Measurements from ENCODE around the gene UIMC1.
"Not testable (repeated sequence)": the region's sequence is repeated elsewhere in the genome, so short reads cannot be mapped to it uniquely, and the experiment has no call there.

UIMC1 gene

GRCh38 chr5:176986280-176986679 lies 20.3 kb downstream of the UIMC1 start:
- H3K4me3 ChIP-seq (ENCODE audit: low read length), result no peak overlapping the region
- peaks cover 22% of the 10 kb centered on the region for H3K36me3 ChIP-seq (ENCODE audit: insufficient read depth, low read depth, low read length)
- no peaks in the 10 kb centered on the region for H3K27me3 ChIP-seq (ENCODE audit: insufficient read depth, low read length)
- peaks cover 9% of the 10 kb centered on the region for H3K9me3 ChIP-seq (ENCODE audit: insufficient read depth, low read depth, low read length)
- H3K9ac ChIP-seq (ENCODE audit: low read depth, low read length), result no peak overlapping the region
- H3K27ac ChIP-seq (ENCODE audit: low read length), result no peak overlapping the region
- H3K4me1 ChIP-seq (ENCODE audit: insufficient read depth, low read length), result no peaks in the 10 kb centered on the region

DNA sequence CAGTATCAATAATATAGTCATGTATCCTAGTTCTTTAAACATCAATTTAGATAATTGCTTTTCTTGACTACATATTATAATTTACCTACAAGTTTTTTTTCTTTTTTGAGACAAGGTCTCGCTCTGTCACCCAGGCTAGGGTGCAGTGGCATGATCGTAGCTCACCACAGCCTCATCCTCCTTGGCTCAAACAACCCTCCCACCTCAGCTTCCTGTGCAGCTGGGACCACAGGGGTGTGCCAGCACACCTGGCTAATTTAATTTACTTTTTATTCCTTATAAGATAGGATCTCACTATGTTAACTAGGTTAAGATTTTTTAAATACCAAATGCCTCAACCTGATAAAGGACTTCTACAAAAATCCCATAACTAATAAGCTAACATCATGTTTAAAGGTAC lies 21.1 kb downstream of the UIMC1 start:
- Histone ChIP-seq H3K36me3 (ENCODE audit: insufficient read depth, low read depth, low read length) (peaks cover 29% of the 10 kb centered on the region), H3K27me3 (ENCODE audit: insufficient read depth, low read length) (no peaks in the 10 kb centered on the region), H3K27ac (ENCODE audit: low read length) (no peak overlapping the region), H3K4me1 (ENCODE audit: insufficient read depth, low read length) (no peaks in the 10 kb centered on the region), H3K9ac (ENCODE audit: low read depth, low read length) (no peak overlapping the region), H3K9me3 (ENCODE audit: insufficient read depth, low read depth, low read length) (peaks cover 9% of the 10 kb centered on the region), H3K4me3 (ENCODE audit: low read length) (no peak overlapping the region)

GRCh38 chr5:176984176-176984575 lies 22.4 kb downstream of the UIMC1 start:
- not testable (repeated sequence) for H3K4me1 ChIP-seq (ENCODE audit: insufficient read depth, low read length); H3K9me3 ChIP-seq (ENCODE audit: insufficient read depth, low read depth, low read length); H3K9ac ChIP-seq (ENCODE audit: low read depth, low read length); H3K4me3 ChIP-seq (ENCODE audit: low read length); H3K27me3 ChIP-seq (ENCODE audit: insufficient read depth, low read length); H3K27ac ChIP-seq (ENCODE audit: low read length)
- H3K36me3 ChIP-seq (ENCODE audit: insufficient read depth, low read depth, low read length), result peaks cover 42% of the 10 kb centered on the region

- H3K9ac ChIP-seq (ENCODE audit: low read depth, low read length); H3K9me3 ChIP-seq (ENCODE audit: insufficient read depth, low read depth, low read length); H3K27me3 ChIP-seq (ENCODE audit: insufficient read depth, low read length); H3K4me3 ChIP-seq (ENCODE audit: low read length); H3K4me1 ChIP-seq (ENCODE audit: insufficient read depth, low read length); H3K27ac ChIP-seq (ENCODE audit: low read length): not testable (repeated sequence)
- peaks cover 48% of the 10 kb centered on the region for H3K36me3 ChIP-seq (ENCODE audit: insufficient read depth, low read depth, low read length)
These were observed 23.0 kb downstream of the UIMC1 start for GRCh38 chr5:176983593-176983992.

DNA sequence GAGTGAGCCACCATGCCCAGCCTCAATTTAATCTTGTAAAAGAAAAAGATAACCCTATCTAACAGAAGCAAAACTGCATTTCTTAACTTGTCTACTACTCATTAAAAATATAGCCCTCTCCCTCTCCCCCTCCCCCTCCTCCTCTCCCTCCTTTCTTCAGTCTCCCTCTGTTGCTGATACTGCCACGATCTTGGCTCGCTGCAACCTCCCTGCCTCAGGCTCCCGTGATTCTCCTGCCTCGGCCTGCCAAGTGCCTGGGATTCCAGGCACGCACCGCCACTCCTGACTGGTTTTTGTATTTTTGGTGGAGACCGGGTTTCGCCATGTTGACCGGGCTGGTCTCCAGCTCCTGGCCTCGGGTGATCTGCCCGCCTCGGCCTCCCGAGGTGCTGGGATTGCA lies 23.5 kb downstream of the UIMC1 start:
- H3K9me3 ChIP-seq (ENCODE audit: insufficient read depth, low read depth, low read length); H3K4me3 ChIP-seq (ENCODE audit: low read length); H3K27me3 ChIP-seq (ENCODE audit: insufficient read depth, low read length); H3K27ac ChIP-seq (ENCODE audit: low read length); H3K9ac ChIP-seq (ENCODE audit: low read depth, low read length); H3K4me1 ChIP-seq (ENCODE audit: insufficient read depth, low read length): not testable (repeated sequence)
- H3K36me3 ChIP-seq (ENCODE audit: insufficient read depth, low read depth, low read length), result peaks cover 50% of the 10 kb centered on the region

- Histone ChIP-seq H3K9me3 (ENCODE audit: insufficient read depth, low read depth, low read length) (peaks cover 9% of the 10 kb centered on the region; the same call in 1 of the 2 replicates), H3K9ac (ENCODE audit: low read depth, low read length) (no peak overlapping the region), H3K36me3 (ENCODE audit: insufficient read depth, low read depth, low read length) (peaks cover 49% of the 10 kb centered on the region), H3K4me1 (ENCODE audit: insufficient read depth, low read length) (no peaks in the 10 kb centered on the region), H3K4me3 (ENCODE audit: low read length) (no peak overlapping the region), H3K27ac (ENCODE audit: low read length) (no peak overlapping the region), H3K27me3 (ENCODE audit: insufficient read depth, low read length) (no peaks in the 10 kb centered on the region)
These were observed 25.8 kb downstream of the UIMC1 start for GRCh38 chr5:176980818-176981217.

DNA sequence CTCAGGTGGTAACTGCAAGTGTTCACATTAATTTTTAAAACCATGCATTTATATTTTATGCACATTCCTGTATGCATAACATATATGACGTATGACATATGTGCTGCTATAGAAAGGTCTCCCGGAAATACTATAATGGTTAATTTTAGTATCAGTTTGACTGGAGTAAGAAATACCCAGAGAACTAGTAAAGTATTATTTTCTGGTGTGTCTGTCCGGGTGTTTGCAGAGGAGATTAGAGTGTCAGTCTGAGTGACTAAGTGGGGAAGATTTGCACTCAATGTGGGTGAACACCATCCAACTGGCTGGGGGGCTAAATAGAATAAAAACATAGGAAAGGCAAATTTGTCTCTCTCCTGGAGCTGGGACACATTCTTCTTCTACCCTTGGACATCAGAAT lies 26.9 kb downstream of the UIMC1 start:
- Histone ChIP-seq H3K36me3 (ENCODE audit: insufficient read depth, low read depth, low read length) (peaks cover 56% of the 10 kb centered on the region), H3K27me3 (ENCODE audit: insufficient read depth, low read length) (no peaks in the 10 kb centered on the region), H3K27ac (ENCODE audit: low read length) (no peak overlapping the region), H3K4me3 (ENCODE audit: low read length) (no peak overlapping the region), H3K9me3 (ENCODE audit: insufficient read depth, low read depth, low read length) (no peaks in the 10 kb centered on the region), H3K4me1 (ENCODE audit: insufficient read depth, low read length) (no peaks in the 10 kb centered on the region), H3K9ac (ENCODE audit: low read depth, low read length) (no peak overlapping the region)

DNA sequence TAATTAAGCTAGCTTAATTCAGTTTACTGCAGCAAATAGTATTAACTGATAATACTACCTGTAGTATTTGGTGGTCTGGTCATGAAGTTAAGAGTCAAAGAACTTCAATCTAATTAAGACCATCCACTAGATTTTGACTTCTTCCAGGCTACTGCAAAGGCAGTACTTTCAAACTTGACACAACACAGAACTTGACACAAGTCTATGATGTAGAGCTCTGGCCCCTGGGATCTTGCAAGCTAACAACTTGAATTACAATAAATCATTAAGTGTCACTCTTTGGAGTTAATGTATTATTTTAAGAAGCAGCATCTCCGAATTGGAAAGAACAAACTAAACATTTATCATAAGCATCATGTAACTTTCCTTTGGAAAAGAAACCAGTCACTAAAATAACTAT lies 40.9 kb downstream of the UIMC1 start:
- Histone ChIP-seq H3K36me3 (ENCODE audit: insufficient read depth, low read depth, low read length) (peaks cover 53% of the 10 kb centered on the region), H3K4me3 (ENCODE audit: low read length) (no peak overlapping the region), H3K27me3 (ENCODE audit: insufficient read depth, low read length) (no peaks in the 10 kb centered on the region), H3K4me1 (ENCODE audit: insufficient read depth, low read length) (no peaks in the 10 kb centered on the region), H3K9me3 (ENCODE audit: insufficient read depth, low read depth, low read length) (no peaks in the 10 kb centered on the region), H3K27ac (ENCODE audit: low read length) (no peak overlapping the region), H3K9ac (ENCODE audit: low read depth, low read length) (no peak overlapping the region)

DNA sequence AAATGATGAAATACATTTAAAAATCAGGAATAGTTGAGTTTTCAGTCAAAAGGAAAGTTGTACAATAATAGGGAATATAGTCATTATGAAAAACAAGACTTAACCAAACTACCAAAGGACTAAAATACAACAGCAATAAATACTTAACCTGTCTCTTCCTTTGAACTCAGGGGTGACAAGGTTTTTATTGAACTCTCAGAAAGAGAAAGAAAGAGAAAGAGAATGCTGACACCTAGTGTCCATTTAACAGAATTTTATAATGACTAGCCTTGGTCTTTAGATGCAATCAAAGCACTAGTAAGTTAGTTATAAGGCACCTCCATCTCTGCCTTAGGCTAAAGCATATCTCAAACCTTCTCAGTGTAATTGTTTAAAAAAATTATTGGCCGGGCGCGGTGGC lies 47.5 kb downstream of the UIMC1 start:
- no peak overlapping the region for H3K9ac ChIP-seq (ENCODE audit: low read depth, low read length)
- no peak overlapping the region for H3K4me3 ChIP-seq (ENCODE audit: low read length)
- no peaks in the 10 kb centered on the region for H3K9me3 ChIP-seq (ENCODE audit: insufficient read depth, low read depth, low read length)
- H3K27me3 ChIP-seq (ENCODE audit: insufficient read depth, low read length), result no peaks in the 10 kb centered on the region
- no peak overlapping the region for H3K27ac ChIP-seq (ENCODE audit: low read length)
- no peaks in the 10 kb centered on the region for H3K4me1 ChIP-seq (ENCODE audit: insufficient read depth, low read length)
- peaks cover 44% of the 10 kb centered on the region for H3K36me3 ChIP-seq (ENCODE audit: insufficient read depth, low read depth, low read length)

DNA sequence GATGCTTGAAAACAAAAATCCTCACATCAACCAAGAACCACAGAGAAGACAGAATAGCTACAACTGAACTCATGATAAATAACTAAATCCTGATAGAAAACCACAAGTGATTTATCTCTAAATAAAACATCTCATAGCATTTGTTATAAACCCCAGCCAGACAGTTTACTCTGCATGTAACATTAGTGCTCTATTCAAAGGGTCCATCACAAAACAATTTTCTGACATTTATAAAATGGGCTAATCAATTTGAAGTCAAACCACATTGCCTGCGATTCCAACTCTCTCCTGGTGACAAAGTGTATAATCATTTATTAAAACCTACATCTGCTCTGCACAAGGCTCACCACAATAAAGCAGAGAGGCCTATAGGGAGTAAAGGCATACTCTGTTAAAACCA lies 49.8 kb downstream of the UIMC1 start:
- H3K36me3 ChIP-seq (ENCODE audit: insufficient read depth, low read depth, low read length), result peaks cover 50% of the 10 kb centered on the region
- H3K4me1 ChIP-seq (ENCODE audit: insufficient read depth, low read length), result no peaks in the 10 kb centered on the region
- H3K9me3 ChIP-seq (ENCODE audit: insufficient read depth, low read depth, low read length), result no peaks in the 10 kb centered on the region
- no peak overlapping the region for H3K4me3 ChIP-seq (ENCODE audit: low read length)
- no peak overlapping the region for H3K9ac ChIP-seq (ENCODE audit: low read depth, low read length)
- no peaks in the 10 kb centered on the region for H3K27me3 ChIP-seq (ENCODE audit: insufficient read depth, low read length)
- H3K27ac ChIP-seq (ENCODE audit: low read length), result no peak overlapping the region

- H3K27ac ChIP-seq (ENCODE audit: low read length), result no peak overlapping the region
- peaks cover 58% of the 10 kb centered on the region for H3K36me3 ChIP-seq (ENCODE audit: insufficient read depth, low read depth, low read length)
- no peak overlapping the region for H3K9ac ChIP-seq (ENCODE audit: low read depth, low read length)
- no peaks in the 10 kb centered on the region for H3K9me3 ChIP-seq (ENCODE audit: insufficient read depth, low read depth, low read length)
- no peak overlapping the region for H3K4me3 ChIP-seq (ENCODE audit: low read length)
- no peaks in the 10 kb centered on the region for H3K4me1 ChIP-seq (ENCODE audit: insufficient read depth, low read length)
- no peaks in the 10 kb centered on the region for H3K27me3 ChIP-seq (ENCODE audit: insufficient read depth, low read length)
These were observed 50.7 kb downstream of the UIMC1 start for GRCh38 chr5:176955895-176956294.

DNA sequence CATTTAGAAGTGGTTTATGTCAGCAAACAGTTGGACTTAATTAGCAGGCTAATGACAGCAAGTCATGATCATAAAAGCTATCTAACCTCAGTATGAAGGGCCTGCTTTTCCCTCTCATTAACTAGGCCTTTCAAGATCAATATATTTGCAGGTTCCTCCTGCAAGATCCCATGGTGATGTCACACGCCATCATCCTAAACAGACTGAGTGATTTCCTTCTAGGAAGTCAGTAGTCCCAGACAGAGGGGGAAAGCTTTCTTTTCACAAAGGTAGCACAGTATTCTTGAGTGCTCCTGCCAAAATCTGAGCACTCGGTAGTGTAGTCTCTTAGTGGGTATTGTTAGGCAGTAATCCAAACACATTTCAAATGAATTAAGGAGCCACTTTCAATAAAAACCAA lies 52.5 kb downstream of the UIMC1 start:
- peaks cover 73% of the 10 kb centered on the region for H3K36me3 ChIP-seq (ENCODE audit: insufficient read depth, low read depth, low read length)
- no peak overlapping the region for H3K9ac ChIP-seq (ENCODE audit: low read depth, low read length)
- no peak overlapping the region for H3K4me3 ChIP-seq (ENCODE audit: low read length)
- no peak overlapping the region for H3K27ac ChIP-seq (ENCODE audit: low read length)
- H3K9me3 ChIP-seq (ENCODE audit: insufficient read depth, low read depth, low read length), result no peaks in the 10 kb centered on the region
- no peaks in the 10 kb centered on the region for H3K4me1 ChIP-seq (ENCODE audit: insufficient read depth, low read length)
- H3K27me3 ChIP-seq (ENCODE audit: insufficient read depth, low read length), result no peaks in the 10 kb centered on the region
